T1000 (cell line): Measurements from ENCODE around the gene DDX31.
"Not testable (repeated sequence)": the region's sequence is repeated elsewhere in the genome, so short reads cannot be mapped to it uniquely, and the experiment has no call there.

Source experiments
- DNase-seq: peaks from one replicate; lab custom pipeline; 2025; ENCODE audit warnings: mixed read lengths; lab: John Stamatoyannopoulos, UW

DDX31 gene

DNA sequence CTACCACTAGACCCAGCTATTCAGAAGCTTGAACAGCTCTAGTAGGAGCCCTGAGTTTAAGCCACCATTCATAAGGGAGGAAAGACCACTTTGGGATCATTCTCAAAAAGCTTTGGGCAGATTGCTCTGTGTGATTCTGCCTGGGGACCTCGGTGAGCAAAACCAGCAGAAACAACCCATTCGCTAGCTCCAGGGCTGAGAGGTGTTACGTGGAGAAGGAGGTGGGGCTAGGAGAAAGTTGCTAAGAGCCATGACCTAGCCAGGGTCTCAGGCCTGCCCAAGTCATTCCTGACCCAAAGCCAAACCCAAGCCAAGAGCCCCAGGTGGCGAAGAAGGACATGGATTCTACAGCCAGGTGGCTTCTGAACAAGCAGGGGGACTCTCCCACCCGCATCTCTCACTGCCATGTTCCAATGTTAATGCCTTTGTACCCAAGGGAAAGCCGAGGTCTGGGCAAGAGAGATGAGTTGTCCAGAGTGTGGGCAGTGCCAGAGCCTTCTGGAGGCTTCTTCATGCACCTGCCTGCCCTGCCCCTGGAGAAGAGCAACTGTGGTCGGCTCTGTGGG is 91.3 kb downstream of the DDX31 start:
- DNase-seq = no peak

DNA sequence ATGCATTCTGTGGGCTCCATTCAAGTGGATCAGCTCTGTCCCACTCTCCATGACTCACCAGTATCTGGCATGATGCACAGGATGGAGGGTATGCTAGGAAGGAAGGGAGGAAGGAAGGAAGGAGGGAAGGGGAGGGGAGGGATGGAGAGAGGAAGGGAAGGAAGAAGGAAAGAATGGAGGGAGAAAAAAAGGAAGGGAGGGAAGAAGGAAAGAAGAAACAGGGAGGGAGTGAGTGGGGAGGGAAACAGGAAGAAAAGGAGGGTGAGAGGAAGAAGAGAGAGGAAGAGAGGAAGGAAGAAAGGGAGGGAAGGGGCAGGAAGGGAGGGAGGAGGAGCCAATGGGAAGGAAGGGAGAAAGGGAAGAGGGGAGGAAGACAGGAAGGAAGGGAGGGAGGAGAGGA is 92.7 kb downstream of the DDX31 start:
- DNase-seq = no peak

DNA sequence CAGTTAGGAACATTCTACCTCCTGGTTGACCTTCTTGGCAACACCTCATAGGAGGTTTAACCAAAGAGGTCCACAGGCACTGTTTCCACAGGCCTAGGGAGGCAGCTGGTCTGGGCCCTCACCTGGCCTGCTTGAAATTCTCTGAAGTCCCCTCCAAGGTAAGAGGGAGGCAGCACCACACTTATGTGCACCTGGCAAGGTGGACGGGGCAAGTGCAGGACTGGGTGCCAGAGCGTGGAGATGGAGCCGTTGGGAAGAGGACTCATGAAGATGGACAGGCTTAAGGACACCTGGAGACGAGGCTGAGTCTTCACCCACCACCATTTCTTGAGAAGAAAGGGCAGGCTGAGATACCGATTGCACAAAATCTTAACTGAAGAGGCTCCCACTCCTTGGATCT is 94.0 kb downstream of the DDX31 start:
- no peak for DNase-seq

DNA sequence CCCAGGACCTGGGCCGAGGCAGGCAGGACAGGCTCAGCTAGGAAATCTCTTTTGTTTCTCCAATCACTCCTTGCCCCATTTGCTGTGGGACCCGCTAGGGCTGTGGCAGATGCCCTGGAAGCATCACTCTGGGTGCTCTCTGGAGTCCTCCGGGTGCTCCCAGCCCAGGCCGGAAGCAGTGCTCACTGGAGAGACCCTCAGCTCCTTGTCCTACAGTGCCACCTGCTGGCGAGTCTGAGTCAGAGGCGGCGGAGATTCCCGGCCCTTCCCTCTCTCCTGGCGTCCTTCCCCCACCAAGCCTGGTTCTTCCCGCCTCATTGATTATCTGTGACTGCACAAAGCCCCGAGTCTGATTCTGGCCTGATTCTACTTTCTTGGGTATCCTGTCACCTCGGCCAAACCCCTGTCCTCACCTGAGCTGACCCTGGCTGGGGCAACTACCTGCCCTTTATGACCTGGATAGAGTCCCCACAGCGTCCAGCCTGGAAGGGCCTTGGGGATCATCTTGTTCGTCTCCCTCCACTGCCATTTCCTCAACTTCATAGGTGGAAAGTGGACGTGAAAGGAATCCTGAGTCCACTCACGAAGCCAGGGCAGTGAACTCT is 94.7 kb downstream of the DDX31 start:
- no peak for DNase-seq

DNA sequence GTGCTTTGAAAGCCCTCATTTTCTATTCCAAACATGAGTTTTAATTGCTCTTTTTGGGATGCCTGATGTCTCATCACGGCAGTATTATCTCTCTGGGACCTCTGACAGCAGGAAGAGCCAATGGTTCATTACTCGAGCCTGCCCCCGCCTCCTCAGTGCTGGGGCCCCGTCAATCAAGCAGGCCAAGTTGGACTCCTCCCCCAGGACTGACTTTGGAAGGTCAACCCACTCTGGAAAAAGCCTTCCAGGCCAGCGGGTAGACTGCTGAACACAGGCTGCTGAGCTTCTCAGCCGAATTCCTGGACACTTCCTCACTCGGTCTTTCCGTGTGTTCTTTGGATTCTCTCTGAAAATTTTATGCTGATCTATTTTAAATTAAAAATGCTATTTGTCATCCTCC is 96.9 kb downstream of the DDX31 start:
- DNase-seq = no peak

DNA sequence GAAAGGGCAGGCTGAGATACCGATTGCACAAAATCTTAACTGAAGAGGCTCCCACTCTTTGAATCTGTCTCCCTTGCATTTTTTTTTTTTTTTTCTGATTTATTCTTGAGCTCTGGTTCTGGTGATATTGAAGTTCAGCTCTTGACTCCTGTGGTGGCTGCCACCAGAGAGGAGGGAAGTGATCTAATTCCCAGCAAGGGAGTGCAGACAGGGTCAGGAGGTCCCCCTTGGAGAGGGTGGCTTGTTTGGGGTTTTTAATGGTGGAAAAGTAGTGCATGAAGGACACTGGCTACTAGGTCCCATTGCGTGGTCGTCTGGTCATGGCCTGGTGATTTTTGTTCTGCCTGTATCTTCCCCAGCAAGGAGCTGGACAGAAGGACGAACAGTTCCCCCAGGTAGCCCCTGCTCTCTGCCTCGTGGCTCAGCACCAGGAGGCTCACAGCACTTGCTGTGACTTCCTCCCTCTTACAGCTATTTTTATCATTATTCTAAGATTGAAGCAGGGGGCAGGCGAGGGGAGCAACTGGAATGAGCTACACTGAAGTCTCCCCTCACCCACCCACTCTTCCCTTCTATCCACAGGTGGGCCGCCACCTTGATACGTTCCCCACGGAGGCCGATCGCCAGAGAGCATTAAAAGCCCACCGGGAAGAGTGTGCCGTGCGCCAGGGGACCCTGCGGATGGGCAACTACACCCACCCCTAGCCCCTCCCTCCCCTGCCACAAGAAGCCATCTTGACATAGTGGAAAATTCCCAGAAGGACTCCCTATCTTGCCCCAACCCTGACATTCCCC is 97.8 kb downstream of the DDX31 start:
- no peak for DNase-seq

DNA sequence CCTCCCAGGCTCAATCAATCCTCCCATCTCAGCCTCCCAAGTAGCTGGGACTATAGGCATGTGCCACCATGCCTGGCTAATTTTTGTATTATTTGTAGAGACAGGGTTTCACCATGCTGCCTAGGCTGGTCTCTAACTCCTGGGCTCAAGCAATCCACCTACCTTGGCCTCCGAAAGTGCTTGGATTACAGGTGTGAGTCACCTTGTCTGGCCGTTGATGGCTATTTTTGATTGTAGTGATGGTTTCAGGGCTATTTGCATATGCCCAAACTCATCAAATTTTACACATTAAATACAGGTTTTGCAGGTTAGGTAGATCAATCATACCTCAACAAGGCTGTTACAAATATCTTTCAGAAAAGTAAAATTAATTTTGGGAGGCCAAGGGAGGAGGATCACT is 101.0 kb downstream of the DDX31 start:
- DNase-seq = not testable (repeated sequence)

DNA sequence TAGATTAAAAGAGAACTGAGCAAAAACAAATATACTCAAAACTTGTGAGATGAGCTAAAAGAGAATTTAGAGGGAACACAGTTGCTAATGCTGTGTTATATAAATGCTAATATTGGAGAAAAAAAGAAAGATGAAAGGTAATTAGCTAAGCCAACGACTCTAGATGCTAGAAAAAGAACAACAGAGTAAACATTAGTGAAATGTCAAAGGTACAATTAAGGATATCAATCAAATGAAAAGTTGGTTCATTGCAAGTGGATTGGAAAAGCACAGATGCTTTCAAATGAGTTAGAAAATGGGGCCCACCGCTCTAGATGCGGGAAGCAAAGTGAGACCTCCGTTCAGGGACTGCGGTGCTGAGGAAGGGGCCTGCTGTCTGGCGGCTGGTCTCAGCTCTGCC is 105.3 kb downstream of the DDX31 start:
- DNase-seq = no peak

DNA sequence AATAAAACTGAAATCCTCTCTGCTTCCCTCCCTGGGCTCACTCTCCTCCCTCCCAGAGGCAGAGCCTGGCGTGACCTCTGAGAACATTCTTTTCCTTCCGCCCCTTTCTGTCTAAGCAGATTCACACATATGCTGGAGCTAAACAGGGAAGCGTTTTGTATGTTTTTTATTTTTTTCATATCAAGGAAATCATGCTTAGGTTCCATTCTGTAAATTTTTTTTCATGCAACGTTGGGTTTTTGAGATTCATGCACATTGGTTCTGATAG is 107.5 kb downstream of the DDX31 start:
- no peak for DNase-seq

DNA sequence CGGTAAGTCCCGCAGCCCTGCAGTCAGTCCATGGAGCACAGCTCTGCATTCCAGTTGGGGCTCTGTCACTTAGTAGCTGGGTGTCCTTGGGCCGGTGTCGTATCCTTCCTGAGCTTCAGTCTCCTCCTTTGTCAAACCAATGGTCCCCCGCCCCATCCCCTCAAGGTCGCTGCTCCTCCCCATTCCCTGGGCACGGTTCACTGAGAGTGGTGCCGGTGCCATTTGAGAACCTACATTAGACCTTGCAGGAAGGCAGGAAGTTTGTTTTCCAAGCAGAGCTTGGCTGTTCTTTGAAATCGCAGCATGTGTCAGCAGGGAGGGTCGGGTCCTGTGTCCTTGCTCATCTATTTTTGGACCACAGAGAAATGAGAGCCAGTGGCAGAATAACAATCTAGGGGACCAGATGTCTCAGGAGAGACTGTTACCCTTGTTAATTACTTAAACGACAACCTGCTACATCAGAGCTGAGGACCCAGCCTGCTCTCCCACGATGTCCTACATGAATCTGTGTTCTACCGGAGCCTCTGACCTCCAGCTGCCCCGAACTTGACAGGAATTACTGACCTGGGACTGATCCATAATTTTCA is 109.1 kb downstream of the DDX31 start:
- no peak for DNase-seq

DNA sequence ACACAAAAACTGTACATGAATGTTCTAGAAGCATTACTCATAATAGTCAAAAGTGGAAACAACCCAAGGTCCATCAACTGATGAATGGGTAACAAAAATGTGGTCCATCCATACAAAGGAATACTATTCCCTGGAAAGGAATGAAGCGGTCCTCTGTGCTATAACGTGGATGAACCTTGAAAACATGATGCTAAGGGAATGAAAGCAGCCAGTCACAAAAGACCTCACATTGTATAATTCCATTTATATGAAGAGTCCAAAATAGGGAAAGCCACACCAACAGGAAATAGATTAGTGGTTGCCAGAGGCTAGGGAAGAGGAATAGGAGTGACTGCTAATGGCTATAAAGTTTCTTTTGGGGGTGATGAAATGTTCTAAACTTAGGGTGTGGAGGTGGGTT is 110.1 kb downstream of the DDX31 start:
- no peak for DNase-seq

DNA sequence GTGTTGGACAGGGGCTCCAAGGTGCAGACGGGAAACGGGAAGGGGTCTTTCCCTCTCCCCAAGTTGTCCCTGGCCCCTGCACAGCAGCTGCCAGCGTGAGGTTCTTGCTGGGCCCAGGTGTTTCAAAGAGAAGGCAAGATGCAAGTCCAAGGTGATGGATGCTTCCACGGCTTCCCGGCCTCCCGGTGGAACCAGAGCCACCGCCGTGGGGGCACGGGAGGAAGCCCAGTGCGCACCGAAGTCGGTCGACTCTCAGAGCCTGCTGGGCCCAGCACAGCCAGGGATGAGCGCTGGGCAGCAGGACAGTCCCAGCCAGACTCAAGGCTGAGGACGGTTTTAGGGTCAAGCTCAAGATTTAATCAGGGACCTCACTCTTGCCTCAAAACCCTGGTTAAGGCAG is 112.6 kb downstream of the DDX31 start:
- no peak for DNase-seq

DNA sequence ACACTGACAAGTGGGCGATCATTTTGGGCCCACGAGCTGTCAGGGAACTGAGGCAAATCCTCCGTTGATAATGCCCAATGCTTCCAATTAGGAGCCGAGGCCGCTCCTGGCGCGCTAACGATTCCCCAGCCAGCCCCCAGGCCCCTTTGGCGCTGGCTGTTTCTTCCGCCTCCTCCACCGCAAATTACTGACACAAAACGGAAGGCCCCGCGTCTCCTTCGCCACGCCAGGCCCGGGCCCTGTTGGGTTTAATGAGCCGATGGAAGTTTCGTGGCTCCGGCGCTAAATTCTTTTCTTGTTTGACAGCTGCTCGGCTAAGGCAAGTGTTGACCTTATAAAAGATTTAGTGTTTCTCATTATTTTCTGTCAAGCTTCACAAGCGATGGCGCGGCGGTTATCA is 113.1 kb downstream of the DDX31 start:
- no peak for DNase-seq

DNA sequence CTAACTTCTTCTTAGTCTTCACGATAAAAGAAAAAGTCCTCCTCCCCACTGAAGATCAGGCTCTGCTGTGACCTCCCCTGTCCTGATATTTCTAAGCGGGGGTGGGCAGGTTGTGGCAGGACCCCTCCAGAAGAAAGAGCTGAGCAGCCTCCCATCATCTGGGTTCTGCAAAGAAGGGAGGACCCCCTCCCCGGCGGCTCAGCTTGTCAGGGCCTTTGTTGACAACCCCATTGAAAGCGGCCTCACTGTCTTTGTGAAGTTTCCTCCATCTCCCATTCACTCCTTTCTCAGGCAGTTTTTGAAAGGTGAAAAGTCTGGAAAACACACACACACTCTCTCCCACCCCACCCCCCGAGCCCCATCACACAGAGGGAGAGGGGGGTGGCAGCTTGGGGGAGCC is 113.5 kb downstream of the DDX31 start:
- no peak for DNase-seq

DNA sequence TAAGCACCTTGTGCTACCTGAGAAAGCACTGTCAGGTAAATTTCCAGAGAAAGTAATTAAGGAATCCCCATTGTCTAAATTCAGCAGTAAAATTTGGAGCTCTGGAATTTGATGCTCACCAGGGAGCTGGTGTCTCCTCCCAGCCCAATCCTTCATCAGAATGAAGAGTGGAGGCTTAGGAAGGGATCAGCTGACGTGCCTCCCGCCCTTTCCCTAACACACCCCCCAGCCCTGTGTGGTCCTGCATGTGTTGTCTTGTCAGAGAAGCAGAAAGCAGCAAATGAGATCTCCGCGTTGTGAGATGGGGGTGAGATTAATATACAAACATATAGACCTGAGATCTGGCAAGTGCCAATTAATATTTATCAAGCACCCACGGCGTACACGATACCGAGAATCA is 114.3 kb downstream of the DDX31 start:
- DNase-seq = no peak

DNA sequence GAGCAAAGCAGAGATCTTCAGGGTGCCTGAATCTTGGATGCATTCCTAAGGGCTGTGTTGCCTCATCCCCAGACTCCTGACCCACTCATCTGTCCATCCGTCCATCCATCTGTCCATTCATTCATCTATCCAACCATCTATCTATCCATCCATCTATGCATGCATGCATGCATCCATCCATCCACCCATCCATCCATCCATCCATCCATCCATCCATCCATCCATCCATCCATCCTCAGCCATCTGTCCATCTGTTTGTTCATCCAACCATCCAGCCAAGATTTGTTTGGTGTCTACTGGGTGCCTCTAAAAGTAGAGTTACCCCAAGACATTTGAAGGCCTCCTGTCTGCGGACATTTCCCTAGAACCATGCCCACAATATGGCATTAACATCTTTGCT is 115.0 kb downstream of the DDX31 start:
- no peak for DNase-seq

DNA sequence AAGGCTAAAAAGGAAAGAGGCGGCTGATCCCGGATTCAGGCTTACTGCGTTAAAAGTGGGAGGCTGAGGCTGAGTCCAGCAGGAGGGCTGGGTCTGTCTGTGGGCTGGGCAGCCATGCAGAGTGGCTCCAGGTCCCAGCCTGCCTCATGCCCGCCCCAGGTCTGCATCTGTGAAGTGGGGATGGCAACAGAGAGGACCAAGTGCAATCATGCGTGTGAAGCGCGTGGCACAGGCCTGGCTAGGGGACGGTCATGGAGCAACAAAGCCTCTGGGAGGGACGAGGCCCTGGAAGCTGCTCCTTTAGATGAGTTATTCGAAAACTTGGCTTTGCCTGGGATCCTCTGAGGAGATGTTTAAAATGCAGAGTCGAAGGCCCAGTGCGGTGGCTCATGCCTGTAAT is 117.7 kb downstream of the DDX31 start:
- DNase-seq = no peak

DNA sequence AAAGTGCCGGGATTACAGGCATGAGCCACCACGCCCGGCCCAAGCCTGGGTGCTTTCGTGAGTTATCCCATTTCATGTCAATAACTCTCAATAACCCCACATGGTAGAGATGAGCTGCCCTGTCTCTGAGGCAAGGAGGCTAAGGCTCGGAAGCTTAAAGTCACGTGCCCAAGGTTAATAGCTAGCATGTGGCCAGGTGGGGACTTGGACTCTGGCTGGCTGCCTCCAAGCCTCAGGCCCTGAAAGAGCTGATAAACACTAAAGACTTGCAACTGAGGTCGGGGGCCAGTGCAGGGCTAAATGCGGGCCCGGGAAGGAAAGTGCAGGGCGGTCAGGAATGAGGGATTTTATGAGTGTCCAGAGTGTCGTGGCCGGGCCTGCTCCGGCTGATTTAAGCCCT is 118.2 kb downstream of the DDX31 start:
- DNase-seq = no peak

DNA sequence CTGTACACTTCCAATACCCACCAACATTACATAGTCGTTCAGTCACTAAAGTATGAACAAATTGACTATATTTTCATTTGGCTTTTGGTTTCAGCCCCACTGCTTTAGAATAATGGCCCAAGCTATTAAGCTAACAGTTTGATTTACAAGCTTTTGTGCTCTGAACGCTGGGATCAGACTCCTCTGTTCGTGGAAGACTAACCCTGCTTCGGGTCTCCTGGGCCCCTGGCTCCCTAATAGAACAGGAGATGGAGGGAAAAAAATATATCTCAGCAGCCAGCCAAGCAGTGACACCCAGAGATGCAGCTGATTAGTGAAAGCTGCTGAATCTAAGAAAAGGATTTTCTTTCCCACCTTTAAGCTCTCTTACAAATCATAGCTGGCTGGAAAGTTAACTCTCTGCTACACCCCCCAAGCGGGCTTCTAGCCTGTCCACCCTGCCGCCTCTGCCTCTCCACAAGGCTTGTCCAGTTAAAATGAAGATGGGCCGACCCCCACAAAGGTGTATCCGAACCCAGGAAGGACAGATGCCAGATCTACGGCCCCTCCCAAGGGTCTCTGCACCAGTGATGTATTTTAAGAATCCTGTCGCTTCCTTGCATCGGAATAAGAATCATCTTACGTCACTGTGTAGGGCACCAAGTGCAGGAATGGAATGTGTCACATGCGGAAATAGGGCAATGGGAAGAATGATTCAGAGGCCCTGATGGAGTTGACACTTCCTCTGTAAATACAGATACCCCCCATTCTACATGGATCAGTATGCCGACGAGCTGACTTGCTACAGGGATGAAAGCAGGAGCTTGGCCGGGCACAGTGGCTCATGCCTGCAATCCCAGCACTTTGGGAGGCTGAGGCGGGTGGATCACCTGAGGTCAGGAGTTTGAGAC is 120.8 kb downstream of the DDX31 start:
- no peak for DNase-seq

DNA sequence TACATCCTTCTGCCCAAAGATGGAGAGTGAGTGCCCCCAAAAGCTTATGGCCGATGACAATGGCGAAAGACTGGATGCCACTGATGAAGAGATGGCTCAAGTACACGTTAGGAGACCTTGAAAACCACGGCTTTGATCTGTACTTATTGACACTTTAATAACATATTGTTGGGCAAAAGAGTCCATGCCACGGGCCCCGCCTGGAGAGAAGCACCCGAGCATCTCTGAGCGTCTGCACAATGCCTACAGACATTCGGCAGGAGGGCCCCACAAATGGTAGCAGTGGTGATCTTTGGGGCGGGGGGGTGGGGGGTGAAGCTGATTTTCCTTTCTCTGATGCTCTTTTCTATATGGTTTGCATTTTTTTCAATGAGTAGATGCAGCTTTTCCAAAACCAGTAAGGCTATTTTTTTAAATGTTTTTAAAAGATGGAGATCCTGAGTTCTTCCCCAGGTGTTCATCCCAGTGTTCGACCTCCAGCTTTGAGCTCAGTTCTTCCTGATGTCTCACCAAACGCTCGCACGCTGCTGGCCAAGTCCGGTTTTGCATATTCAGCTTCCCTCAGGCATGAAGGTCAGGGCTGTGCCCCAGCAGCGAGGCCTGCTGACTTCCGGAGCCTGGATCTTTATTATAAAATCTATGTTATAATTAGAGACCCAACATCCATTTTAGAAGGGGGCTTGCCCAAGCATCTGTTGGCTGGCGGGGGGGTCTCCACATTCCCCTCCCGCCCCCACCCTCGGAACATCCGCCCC is 121.6 kb downstream of the DDX31 start:
- no peak for DNase-seq

DNA sequence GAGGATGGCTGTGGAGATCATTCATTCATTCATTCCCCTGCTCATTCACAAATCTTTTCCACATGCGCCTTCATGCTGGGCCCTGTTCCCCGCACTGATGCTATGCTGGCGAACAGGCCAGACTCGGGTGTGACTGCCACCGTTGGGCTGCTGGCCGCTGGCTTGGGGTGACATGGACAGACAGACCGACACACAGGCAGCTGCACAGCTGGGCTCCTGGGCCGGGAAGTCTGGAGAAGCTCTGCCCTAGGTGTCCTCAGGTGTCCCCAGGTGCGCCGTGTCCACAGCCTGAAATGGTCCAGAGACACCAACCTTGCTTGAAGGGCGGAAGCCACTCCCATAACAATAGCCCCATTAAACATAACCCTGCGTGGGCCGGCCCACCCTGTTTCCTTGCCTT is 122.3 kb downstream of the DDX31 start:
- DNase-seq = no peak

DNA sequence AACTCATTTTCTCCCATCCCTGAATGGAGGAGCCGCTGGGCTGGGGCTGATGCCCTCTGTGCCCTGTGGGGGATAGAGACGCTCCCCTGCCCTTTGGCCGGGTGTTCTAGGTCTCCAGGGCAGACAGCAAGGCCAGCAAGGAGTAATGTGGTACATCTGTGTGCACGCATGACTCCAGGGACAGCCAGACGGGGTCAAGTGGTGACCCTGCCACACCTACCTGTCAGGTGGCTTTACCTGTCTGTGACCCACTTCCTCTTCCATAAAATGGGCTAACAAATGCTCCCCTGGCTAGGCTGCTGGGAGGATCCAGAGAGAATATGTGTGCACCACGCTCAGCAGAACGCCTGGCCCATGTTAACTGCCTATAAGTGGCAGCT is 122.7 kb downstream of the DDX31 start:
- no peak for DNase-seq
